Suprapubic skin (tissue), 3 donors: ENCODE results near the gene FTHL17.

ENCODE experiments used
- EP300 ChIP-seq: sonication (generic); formaldehyde crosslinking; IDR thresholded peaks from one replicate; pipeline ENCODE4 v1.6.1; 2017; ENCODE audit warnings: antibody characterized with exemption
- POLR2A ChIP-seq, 2 donors: fragments of 450-650 bp; IDR thresholded peaks; one replicate each; pipeline ENCODE4 v1.6.1; 2017; ENCODE audit warnings: antibody characterized with exemption in 2 of 2, mild to moderate bottlenecking in 2 of 2, moderate library complexity in 2 of 2
- TF ChIP-seq, protein P1 (sequence below), 2 donors: fragments of 200-600 bp in 1 of 2; fragments of 450-650 bp in 1 of 2; sonication (generic) in 1 of 2; IDR thresholded peaks; one replicate each; pipeline ENCODE4 v1.5.1; 2016 to 2019; ENCODE audit warnings: antibody characterized with exemption in 2 of 2, mild to moderate bottlenecking in 1 of 2, moderate library complexity in 1 of 2

- TF ChIP-seq, protein P1, sequence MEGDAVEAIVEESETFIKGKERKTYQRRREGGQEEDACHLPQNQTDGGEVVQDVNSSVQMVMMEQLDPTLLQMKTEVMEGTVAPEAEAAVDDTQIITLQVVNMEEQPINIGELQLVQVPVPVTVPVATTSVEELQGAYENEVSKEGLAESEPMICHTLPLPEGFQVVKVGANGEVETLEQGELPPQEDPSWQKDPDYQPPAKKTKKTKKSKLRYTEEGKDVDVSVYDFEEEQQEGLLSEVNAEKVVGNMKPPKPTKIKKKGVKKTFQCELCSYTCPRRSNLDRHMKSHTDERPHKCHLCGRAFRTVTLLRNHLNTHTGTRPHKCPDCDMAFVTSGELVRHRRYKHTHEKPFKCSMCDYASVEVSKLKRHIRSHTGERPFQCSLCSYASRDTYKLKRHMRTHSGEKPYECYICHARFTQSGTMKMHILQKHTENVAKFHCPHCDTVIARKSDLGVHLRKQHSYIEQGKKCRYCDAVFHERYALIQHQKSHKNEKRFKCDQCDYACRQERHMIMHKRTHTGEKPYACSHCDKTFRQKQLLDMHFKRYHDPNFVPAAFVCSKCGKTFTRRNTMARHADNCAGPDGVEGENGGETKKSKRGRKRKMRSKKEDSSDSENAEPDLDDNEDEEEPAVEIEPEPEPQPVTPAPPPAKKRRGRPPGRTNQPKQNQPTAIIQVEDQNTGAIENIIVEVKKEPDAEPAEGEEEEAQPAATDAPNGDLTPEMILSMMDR (IDR thresholded peaks at IDR 0.05) = no peak
- no peak for TF ChIP-seq POLR2A (IDR thresholded peaks at IDR 0.05)
- no peak for TF ChIP-seq EP300
Measured at GRCh38 chrX:31071262-31071661, 579 bp downstream of the FTHL17 start.
